Naive thymus-derived CD4-positive, alpha-beta T cell (primary cell): ENCODE data around the gene BIN1. TPM values are rescaled to one million over a fixed set of nuclear protein-coding genes. Genes with fewer than 3 reads are reported as not detected.

Experiments
- ATAC-seq: fragments of 150-1000 bp; cut with Tn5 transposase; 2 replicates; pipeline ENCODE4 v1.10.0; 2021; ENCODE audit warnings: mild to moderate bottlenecking, moderate library complexity
- CTCF ChIA-PET: fragments of 350-600 bp; sonication (Branson Sonifier 250); formaldehyde crosslinking; loops from one replicate; lab custom pipeline; 2021; ENCODE audit warnings: antibody characterized with exemption; lab: Charles Lee
- POLR2A ChIA-PET: fragments of 350-600 bp; sonication (Branson Sonifier 250); formaldehyde crosslinking; loops from one replicate; lab custom pipeline; 2021; ENCODE audit warnings: antibody characterized with exemption, inconsistent platforms; lab: Charles Lee
- DNase-seq, 9 donors: peaks; one replicate each; pipeline versions ENCODE4 v3.0.0 to v3.0.0-alpha.2; 2020 to 2022; ENCODE audit warnings: mixed read lengths in 1 of 9
- H3K27ac ChIP-seq: one replicate; pipeline ENCODE4 v1.7.0; 2013; ENCODE audit warnings: mild to moderate bottlenecking, low read depth, low read length, moderate library complexity
- H3K27me3 ChIP-seq, 2 donors: one replicate each; pipeline ENCODE4 v1.7.0; 2013; ENCODE audit warnings: low read length in 2 of 2, mild to moderate bottlenecking in 2 of 2, moderate library complexity in 2 of 2; ENCODE audit not compliant: control insufficient read depth in 2 of 2, insufficient read depth in 2 of 2
- H3K36me3 ChIP-seq, 3 experiments: 1 replicate in 2 of 3; 2 replicates in 1 of 3; pipeline ENCODE4 v1.7.0; 2013; ENCODE audit warnings: low read length in 3 of 3, mild to moderate bottlenecking in 3 of 3, moderate library complexity in 1 of 3; ENCODE audit not compliant: insufficient read depth in 3 of 3, control insufficient read depth in 2 of 3
- H3K4me1 ChIP-seq, 2 donors: one replicate each; pipeline ENCODE4 v1.7.0; 2013; ENCODE audit warnings: low read length in 2 of 2, mild to moderate bottlenecking in 2 of 2, moderate library complexity in 1 of 2; ENCODE audit not compliant: control insufficient read depth in 2 of 2, insufficient read depth in 2 of 2
- H3K4me3 ChIP-seq: 2 replicates; pipeline ENCODE4 v1.7.0; 2013; ENCODE audit warnings: mild to moderate bottlenecking, low read length
- H3K9me3 ChIP-seq, 3 experiments: 1 replicate in 2 of 3; 2 replicates in 1 of 3; pipeline ENCODE4 v1.7.0; 2013; ENCODE audit warnings: low read length in 3 of 3; ENCODE audit not compliant: control insufficient read depth in 2 of 3
- H3K27ac Mint-ChIP-seq, 9 donors: one replicate each; pipeline ENCODE4 v1.8.0; 2020 to 2022; ENCODE audit warnings: mixed read lengths in 9 of 9, mild to moderate bottlenecking in 8 of 9, moderate library complexity in 5 of 9, inconsistent platforms in 2 of 9
- H3K27me3 Mint-ChIP-seq, 5 donors: one replicate each; pipeline ENCODE4 v1.8.0; 2021 to 2022; ENCODE audit warnings: mixed read lengths in 5 of 5, mild to moderate bottlenecking in 1 of 5
- H3K36me3 Mint-ChIP-seq, 5 donors: one replicate each; pipeline ENCODE4 v1.8.0; 2020 to 2022; ENCODE audit warnings: mixed read lengths in 5 of 5, mild to moderate bottlenecking in 3 of 5, inconsistent platforms in 1 of 5
- H3K4me1 Mint-ChIP-seq, 7 donors: one replicate each; pipeline ENCODE4 v1.8.0; 2020 to 2022; ENCODE audit warnings: mixed read lengths in 7 of 7, mild to moderate bottlenecking in 3 of 7, inconsistent platforms in 1 of 7
- H3K4me3 Mint-ChIP-seq, 10 donors: one replicate each; pipeline ENCODE4 v1.8.0; 2020 to 2022; ENCODE audit warnings: mild to moderate bottlenecking in 10 of 10, mixed read lengths in 10 of 10, moderate library complexity in 6 of 10, inconsistent platforms in 2 of 10
- H3K9me3 Mint-ChIP-seq, 11 donors: one replicate each; pipeline ENCODE4 v1.8.0; 2020 to 2022; ENCODE audit warnings: mixed read lengths in 11 of 11, mild to moderate bottlenecking in 4 of 11, inconsistent platforms in 1 of 11, moderate library complexity in 1 of 11
- intact Hi-C, 2 donors: fragments of 100-400 bp; cut with micrococcal nuclease; formaldehyde crosslinking; loops; one replicate each; pipeline ENCODE4 v1.15.1; 2023
- polyA plus RNA-seq, 2 donors: library from polyadenylated mRNA; unstranded; fragments of 300-500 nt; fragmentation: Illumina TruSeq; gene quantifications; one replicate each; pipeline ENCODE4 v1.2.3, GENCODE V29; 2021
- total RNA-seq, 6 experiments: library from RNA in 5 of 6; stranded (reverse) in 5 of 6; gene quantifications; 1 replicate in 5 of 6; 2 replicates in 1 of 6; pipeline ENCODE4 v1.2.3 and lab custom pipeline; 2021 to 2026

Gene BIN1
- total and polyA plus RNA-seq, 7 experiments from 2014 or later = 103 to 161 (median 117) TPM

DNA sequence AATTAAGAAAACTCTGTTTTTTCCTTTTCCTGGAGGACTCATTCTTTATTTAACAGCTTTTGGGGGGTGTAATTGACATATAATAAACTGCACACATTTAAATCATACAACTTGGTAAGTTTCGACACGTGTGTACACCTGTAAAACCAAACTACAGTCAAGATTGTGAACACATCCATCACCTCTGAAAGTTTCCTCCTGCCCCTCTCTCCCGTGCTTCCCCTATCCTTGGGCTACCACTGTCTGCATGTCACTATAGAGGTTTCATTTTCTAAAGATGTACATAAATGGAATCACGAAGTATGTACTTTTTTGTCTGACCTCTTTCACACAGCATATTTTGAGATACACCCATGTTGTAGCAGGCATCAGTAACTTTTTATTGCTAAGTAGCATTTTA, 100.0 kb downstream of the BIN1 start:
- Histone ChIP-seq H3K27me3 (no peaks in the 10 kb centered on the region), H3K27ac (no peak overlapping the region), H3K36me3 (no peaks in the 10 kb centered on the region), H3K4me3 (no peak overlapping the region), H3K4me1 (no peaks in the 10 kb centered on the region), H3K9me3 (no peaks in the 10 kb centered on the region)
- ATAC-seq (no peak), DNase-seq (no peak)
- Mint-ChIP-seq H3K4me3 (no peak overlapping the region), H3K27me3 (peaks cover 9 to 42% (median 22%) of the 10 kb centered on the region in 5 donors), H3K9me3 (peaks cover 0 to 8% (median 0%) of the 10 kb centered on the region in 11 donors), H3K27ac (no peak overlapping the region), H3K4me1 (no peaks in the 10 kb centered on the region), H3K36me3 (peaks cover 0 to 5% (median 0%) of the 10 kb centered on the region in 5 donors)
- CTCF ChIA-PET = no interaction called here
- intact Hi-C loops = no loop called here
- POLR2A ChIA-PET = no interaction called here

DNA sequence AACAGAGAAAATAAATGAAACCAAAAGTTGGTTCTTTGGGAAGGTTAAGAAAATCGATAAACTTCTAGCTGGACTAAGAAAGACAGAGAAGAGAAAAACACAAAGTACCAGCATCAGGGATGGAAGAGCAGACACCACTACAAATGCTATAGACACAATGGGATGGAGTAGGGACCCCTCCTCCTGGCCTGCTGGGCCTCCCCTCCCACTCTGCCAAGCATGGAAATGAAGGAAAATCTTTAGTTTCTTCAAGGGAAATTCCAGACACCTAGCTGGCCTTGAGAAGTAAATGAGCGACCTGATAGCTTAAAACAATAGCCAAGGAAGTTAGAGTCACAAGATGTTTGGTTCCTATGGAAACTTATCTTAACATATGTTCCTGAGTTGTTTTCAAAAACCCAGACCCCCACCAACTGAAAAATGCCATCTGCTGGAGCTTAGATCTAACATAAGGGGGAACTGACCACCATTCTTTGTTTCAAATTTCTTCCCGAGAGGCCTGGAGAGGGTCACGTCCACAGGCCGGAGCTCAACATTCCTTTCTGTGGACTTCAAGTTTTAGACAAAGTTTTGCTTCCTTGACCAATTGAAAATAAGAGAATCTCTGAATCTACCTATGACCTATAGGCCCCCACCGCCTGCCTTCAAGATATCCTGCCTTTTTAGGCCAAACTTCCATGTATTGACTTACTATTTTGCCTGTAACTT, 101.9 kb downstream of the BIN1 start:
- Mint-ChIP-seq H3K27me3 (peaks cover 0 to 32% (median 10%) of the 10 kb centered on the region in 5 donors), H3K36me3 (peaks cover 0 to 2% (median 0%) of the 10 kb centered on the region in 5 donors), H3K27ac (no peak overlapping the region), H3K9me3 (peaks cover 0 to 2% (median 0%) of the 10 kb centered on the region in 11 donors), H3K4me3 (no peak overlapping the region), H3K4me1 (no peaks in the 10 kb centered on the region)
- ATAC-seq (no peak), DNase-seq (no peak)
- CTCF ChIA-PET = no interaction called here
- Histone ChIP-seq H3K36me3 (no peaks in the 10 kb centered on the region), H3K4me3 (no peak overlapping the region), H3K9me3 (no peaks in the 10 kb centered on the region), H3K27ac (no peak overlapping the region), H3K4me1 (no peaks in the 10 kb centered on the region), H3K27me3 (no peaks in the 10 kb centered on the region)
- intact Hi-C loops = no loop called here
- POLR2A ChIA-PET = no interaction called here

DNA sequence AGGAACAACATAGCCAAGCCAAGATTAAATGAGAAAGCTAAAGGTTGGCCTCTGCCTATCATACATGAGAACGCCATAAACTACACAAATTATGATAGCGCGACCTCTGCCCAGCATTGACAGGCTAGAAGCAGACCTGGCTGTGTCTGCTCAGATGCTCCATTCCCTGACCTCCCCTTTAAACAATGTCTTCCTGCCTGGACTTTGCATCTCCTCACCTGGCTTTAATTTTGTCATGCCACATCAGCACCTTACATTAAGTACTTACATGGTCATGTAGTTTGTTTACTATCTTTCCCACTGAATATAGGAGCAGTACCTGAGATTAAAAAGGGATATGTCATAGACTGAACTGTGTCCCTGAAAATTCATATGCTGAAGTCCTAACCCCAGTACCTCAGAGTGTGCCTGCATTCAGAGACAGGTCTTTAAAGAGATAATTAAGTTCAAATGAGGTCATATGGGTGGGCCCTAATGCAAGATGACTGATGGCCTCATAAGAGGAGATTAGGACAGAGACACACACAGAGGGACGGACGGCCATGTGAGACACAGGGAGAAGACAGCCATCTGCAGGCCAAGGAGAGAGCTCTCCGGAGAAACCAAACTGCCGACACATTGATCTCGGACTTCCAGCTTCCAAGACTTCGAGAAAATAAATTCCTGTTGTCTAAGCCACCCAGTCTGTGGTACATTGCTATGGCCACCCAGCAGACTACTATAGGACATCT, 103.7 kb downstream of the BIN1 start:
- H3K4me3 ChIP-seq = no peak overlapping the region
- H3K4me1 ChIP-seq = no peaks in the 10 kb centered on the region
- Mint-ChIP-seq H3K36me3 (no peaks in the 10 kb centered on the region), H3K4me3 (no peak overlapping the region), H3K27me3 (peaks cover 0 to 17% (median 0%) of the 10 kb centered on the region in 5 donors), H3K9me3 (no peaks in the 10 kb centered on the region), H3K27ac (peak overlapping the region in 1 of 9 donors; percentile 16), H3K4me1 (no peaks in the 10 kb centered on the region)
- no peaks in the 10 kb centered on the region for H3K27me3 ChIP-seq
- DNase-seq (no peak), ATAC-seq (no peak)
- CTCF ChIA-PET = no interaction called here
- no peaks in the 10 kb centered on the region for H3K36me3 ChIP-seq
- intact Hi-C loops = no loop called here
- POLR2A ChIA-PET = no interaction called here
- H3K27ac ChIP-seq = no peak overlapping the region
- no peaks in the 10 kb centered on the region for H3K9me3 ChIP-seq

DNA sequence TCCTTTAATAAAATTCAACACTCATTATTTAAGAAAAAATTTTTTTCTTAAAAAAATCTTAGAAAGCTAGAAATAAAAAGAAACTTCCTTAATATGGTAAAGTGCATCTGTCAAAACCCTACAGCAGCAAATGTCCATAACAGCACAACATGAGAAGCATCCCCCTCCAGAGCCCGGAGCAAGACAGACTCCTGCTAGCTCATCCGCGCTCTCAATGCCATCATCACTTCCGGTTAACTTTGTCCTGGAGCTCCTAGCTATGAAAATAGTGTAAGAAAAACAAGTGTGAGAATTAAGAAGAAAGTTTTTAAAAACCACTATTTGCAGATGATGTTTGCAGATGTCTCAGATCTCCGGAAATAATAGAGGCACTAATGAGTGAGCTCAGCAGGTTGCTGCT, 105.2 kb downstream of the BIN1 start:
- Histone ChIP-seq H3K36me3 (no peaks in the 10 kb centered on the region), H3K27me3 (no peaks in the 10 kb centered on the region), H3K4me3 (no peak overlapping the region), H3K9me3 (no peaks in the 10 kb centered on the region), H3K27ac (no peak overlapping the region), H3K4me1 (no peaks in the 10 kb centered on the region)
- ATAC-seq (no peak), DNase-seq (no peak)
- intact Hi-C loops = no loop called here
- ChIA-PET POLR2A (no interaction called here), CTCF (no interaction called here)
- Mint-ChIP-seq H3K4me1 (no peaks in the 10 kb centered on the region), H3K27ac (no peak overlapping the region), H3K9me3 (no peaks in the 10 kb centered on the region), H3K27me3 (peaks cover 0 to 13% (median 0%) of the 10 kb centered on the region in 5 donors), H3K4me3 (no peak overlapping the region), H3K36me3 (no peaks in the 10 kb centered on the region)

DNA sequence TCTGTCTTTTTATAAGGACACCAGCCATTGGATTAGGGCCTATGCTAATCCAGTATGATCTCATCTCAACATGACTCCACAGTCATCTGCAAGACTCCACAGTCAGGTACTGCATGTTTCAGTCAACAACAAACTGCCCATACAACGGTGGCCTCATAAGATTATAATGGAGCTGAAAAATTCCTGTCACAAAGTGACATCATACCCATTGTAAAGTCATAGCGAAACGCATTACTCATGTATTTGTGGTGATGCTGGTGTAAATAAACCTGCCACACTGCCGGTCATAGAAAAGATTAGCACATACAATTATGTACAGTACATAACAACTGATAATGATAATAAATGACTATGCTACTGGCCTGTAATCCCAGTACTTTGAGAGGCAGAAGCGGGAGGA, 106.0 kb downstream of the BIN1 start:
- H3K36me3 Mint-ChIP-seq = no peaks in the 10 kb centered on the region
- H3K4me3 Mint-ChIP-seq = no peak overlapping the region
- no peaks in the 10 kb centered on the region for H3K27me3 ChIP-seq
- H3K27ac Mint-ChIP-seq = no peak overlapping the region
- no peak for DNase-seq
- no peaks in the 10 kb centered on the region for H3K36me3 ChIP-seq
- H3K4me1 Mint-ChIP-seq = no peaks in the 10 kb centered on the region
- H3K4me3 ChIP-seq = no peak overlapping the region
- CTCF ChIA-PET = no interaction called here
- no peaks in the 10 kb centered on the region for H3K9me3 Mint-ChIP-seq
- no peak for ATAC-seq
- H3K27ac ChIP-seq = no peak overlapping the region
- H3K9me3 ChIP-seq = no peaks in the 10 kb centered on the region
- no peaks in the 10 kb centered on the region for H3K4me1 ChIP-seq
- POLR2A ChIA-PET = no interaction called here
- intact Hi-C loops = no loop called here
- H3K27me3 Mint-ChIP-seq = peaks cover 0 to 16% (median 0%) of the 10 kb centered on the region in 5 donors

DNA sequence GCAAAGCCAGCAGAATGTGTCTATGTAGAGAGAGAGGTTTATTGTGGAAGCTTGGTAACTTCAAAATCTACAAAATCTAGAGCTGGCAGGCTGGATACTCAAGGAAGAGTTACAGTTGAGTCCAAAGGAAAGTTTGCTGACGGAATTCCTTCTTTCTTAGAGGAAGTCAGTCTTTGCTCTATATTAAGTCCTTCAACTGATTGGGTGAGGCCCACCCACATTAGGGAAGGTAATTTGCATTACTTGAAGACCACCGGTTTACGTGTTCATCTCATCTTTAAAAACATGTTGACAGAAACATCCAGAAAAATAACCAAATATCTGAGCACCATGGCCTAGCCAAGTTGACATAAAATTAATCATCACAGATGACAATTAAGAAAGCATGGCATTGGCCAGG, 106.8 kb downstream of the BIN1 start:
- Histone ChIP-seq H3K36me3 (no peaks in the 10 kb centered on the region), H3K27ac (no peak overlapping the region), H3K4me3 (no peak overlapping the region), H3K9me3 (no peaks in the 10 kb centered on the region), H3K27me3 (no peaks in the 10 kb centered on the region), H3K4me1 (no peaks in the 10 kb centered on the region)
- Mint-ChIP-seq H3K9me3 (no peaks in the 10 kb centered on the region), H3K4me3 (no peak overlapping the region), H3K27me3 (peaks cover 0 to 13% (median 0%) of the 10 kb centered on the region in 5 donors), H3K27ac (no peak overlapping the region), H3K36me3 (no peaks in the 10 kb centered on the region), H3K4me1 (no peaks in the 10 kb centered on the region)
- DNase-seq (no peak), ATAC-seq (no peak)
- ChIA-PET CTCF (no interaction called here), POLR2A (no interaction called here)
- intact Hi-C loops = no loop called here
